Fibroblast of the aortic adventitia (primary cell): ENCODE measurements around the gene FGF11. TPM values are rescaled to one million over a fixed set of nuclear protein-coding genes. Genes with fewer than 3 reads are reported as not detected.

ENCODE experiments used
- DNase-seq: peaks from one replicate; pipeline ENCODE4 v3.0.0-alpha.2; 2010; ENCODE audit warnings: low read depth
- H3K4me3 ChIP-seq: 2 replicates; pipeline ENCODE4 v1.5.1; 2011; ENCODE audit warnings: low read depth, mild to moderate bottlenecking, control low read depth, low read length, moderate library complexity
- CTCF ChIP-seq: IDR thresholded peaks from 2 replicates; pipeline ENCODE4 v1.5.1; 2011; ENCODE audit warnings: mild to moderate bottlenecking, low read length, control low read depth, inconsistent platforms; ENCODE audit not compliant: insufficient read depth
- total RNA-seq: library from RNA; depleted of rRNA; stranded (reverse); fragments of >200 nt; gene quantifications from 2 replicates; pipeline ENCODE4 v1.2.3, GENCODE V29; 2012; ENCODE audit warnings: low replicate concordance

The FGF11 gene
- total RNA-seq, 1 donor: 0.36 TPM

- DNase-seq: no peak
- no peak overlapping the region for H3K4me3 ChIP-seq
- no peak for TF ChIP-seq CTCF
Observed at GRCh38 chr17:7423679-7424078, 15.6 kb upstream of the FGF11 start.

GRCh38 chr17:7425316-7425715 lies 14.0 kb upstream of the FGF11 start, which contains the start of gene SPEM2:
Gene SPEM2 (plus strand): TSS chr17:7425616. CDS start chr17:7425689, 73 bp downstream.
- no peak for DNase-seq
- TF ChIP-seq CTCF: no peak
- H3K4me3 ChIP-seq: no peak within 1 kb of the TSS

DNA sequence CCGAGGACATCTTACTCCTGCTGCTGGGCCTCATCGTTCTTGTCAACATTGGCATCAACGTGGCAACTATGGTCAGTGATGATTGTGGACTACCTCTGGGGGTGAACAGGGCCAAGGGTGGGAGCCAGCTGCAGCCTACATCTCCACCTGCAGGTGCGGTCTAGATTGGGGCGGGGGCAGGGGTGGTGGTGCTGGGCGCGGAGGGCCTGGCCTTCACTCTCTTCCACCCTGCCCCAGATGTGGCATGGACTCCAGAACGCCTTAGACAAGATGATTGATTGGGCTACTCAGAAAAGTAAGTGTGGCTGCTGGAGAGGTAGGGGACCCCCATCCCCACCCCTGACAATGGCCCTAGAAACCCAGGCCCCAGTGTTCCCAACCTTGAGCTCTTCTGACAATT lies 13.6 kb upstream of the FGF11 start:
- no peak for TF ChIP-seq CTCF
- no peak for DNase-seq
- no peak overlapping the region for H3K4me3 ChIP-seq

DNA sequence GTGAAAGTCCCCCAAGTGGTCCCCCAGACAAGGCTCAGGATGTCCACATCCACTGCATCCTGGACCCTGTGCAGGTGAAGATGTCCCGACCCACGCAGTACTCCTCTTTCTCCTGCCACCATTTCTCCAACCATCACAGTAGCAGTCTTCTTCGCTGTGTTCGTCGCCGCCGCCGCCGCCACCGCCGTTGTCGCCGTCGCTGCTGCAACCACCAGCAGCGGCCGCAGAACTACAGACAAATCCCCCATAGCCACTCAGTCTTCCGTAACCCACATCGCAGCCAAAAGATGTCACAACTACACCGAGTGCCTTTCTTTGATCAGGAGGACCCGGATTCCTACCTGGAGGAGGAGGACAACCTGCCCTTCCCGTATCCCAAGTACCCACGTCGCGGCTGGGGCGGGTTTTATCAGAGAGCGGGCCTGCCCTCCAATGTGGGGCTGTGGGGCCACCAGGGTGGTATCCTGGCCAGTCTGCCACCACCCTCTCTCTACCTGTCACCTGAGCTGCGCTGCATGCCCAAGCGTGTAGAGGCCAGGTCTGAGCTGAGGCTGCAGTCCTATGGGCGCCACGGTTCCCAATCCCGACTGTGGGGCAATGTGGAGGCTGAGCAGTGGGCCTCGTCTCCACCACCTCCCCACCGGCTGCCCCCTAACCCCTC lies 13.0 kb upstream of the FGF11 start:
- no peak overlapping the region for H3K4me3 ChIP-seq
- no peak for DNase-seq
- TF ChIP-seq CTCF: no peak

GRCh38 chr17:7426896-7427489 lies 12.3 kb upstream of the FGF11 start:
- TF ChIP-seq CTCF: no peak
- DNase-seq: no peak
- H3K4me3 ChIP-seq: no peak overlapping the region

GRCh38 chr17:7427549-7427948 lies 11.8 kb upstream of the FGF11 start:
- no peak overlapping the region for H3K4me3 ChIP-seq
- no peak for TF ChIP-seq CTCF
- DNase-seq: no peak
